HG03025 (cell line): ENCODE measurements around the gene PALD1.
"Not testable (repeated sequence)": the region's sequence is repeated elsewhere in the genome, so short reads cannot be mapped to it uniquely, and the experiment has no call there.

ENCODE experiments used
- ATAC-seq: cut with Tn5 transposase; IDR thresholded peaks from one replicate; pipeline ENCODE4 v1.9.1; 2021; ENCODE audit warnings: mild to moderate bottlenecking, moderate library complexity; ENCODE audit not compliant: unreplicated experiment, low FRiP score

The PALD1 gene

GRCh38 chr10:70599791-70600190 is 121.2 kb downstream of the PALD1 start:
- no peak for ATAC-seq

DNA sequence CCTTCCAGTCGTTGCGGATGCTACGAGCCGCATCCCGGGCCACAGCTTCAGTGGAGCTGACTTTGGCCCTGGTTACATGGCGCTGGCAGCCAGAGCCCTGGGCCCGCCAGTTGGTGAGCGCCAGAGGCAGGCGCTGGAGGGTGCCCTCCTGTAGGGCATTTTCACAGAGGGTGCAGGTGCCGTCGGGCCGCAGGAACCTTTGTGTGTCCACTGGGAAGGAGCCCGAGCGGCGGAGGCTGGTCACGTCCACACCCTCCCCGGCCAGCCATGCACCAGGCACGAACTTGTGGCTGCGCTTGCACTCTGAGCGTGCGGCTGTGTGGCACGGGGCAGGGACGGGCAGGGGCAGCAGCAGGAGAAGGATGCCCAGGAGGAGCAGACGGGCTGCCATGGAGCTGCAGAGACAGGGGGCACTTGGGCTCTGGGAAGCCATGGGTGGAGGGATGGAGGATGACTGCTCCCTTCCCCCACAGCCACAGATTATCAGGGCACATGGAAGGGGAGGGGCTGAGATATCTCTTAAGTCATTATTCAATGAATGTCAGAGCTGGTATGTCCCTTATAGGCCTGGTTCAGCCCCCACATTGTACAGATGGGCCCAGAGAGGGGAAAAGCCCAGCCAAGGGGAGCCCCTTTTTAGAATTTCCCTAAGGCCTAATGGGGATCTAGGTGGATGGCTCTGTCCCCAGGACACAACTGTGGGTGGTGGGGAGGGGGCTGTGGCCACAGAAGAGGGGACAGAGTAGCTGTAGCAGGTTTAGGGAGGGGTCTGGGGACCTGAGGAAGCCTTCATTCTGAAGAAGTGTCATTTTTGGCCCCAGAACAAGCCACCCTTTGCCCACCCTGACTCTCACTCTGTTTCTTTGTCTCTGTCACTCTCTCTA is 122.2 kb downstream of the PALD1 start:
- no peak for ATAC-seq

GRCh38 chr10:70601746-70602145 is 123.2 kb downstream of the PALD1 start:
- ATAC-seq = no peak

- ATAC-seq = no peak
Observed at GRCh38 chr10:70602665-70603448, 124.3 kb downstream of the PALD1 start, which contains the start of gene PRF1. Gene PRF1, minus strand, starts transcription at chr10:70602741. Its CDS starts 1,839 bp downstream, at chr10:70600902.

DNA sequence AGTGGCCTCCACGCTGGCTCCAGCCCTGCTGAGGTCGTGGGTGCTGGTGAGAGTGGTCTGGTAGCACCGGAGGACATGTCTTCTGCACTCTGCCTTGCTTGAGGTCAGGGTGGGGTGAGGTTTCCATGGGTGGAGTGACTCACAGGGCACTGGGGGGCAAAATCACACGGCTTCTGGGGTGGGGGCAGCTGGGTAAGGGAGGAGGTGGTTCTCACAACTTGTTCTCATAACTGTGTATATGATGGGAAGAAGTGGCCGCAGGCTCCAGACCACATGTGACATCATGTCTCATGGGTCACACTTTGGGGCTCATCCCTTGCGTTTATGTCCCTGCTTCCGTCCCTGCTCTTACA is 124.9 kb downstream of the PALD1 start:
- ATAC-seq = no peak

DNA sequence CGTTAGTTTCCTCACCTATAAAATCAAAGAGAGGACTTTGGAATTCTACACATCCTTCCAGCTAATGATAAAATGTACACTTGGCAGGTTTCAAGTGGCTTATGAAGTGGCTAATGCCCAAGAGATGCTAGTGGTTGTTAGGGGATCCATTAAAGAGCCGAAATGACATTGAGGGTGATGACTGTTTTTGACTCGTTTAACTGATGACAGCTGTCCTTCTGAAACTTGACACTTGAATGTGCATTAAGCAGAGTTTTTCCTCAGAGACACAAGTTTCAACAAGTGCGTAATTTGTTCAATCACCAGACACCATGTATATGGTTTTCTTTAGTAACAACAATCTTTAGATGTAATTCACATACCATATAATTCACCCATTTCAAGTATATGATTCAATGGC is 125.5 kb downstream of the PALD1 start:
- ATAC-seq = no peak

GRCh38 chr10:70605161-70605560 is 126.6 kb downstream of the PALD1 start:
- no peak for ATAC-seq

DNA sequence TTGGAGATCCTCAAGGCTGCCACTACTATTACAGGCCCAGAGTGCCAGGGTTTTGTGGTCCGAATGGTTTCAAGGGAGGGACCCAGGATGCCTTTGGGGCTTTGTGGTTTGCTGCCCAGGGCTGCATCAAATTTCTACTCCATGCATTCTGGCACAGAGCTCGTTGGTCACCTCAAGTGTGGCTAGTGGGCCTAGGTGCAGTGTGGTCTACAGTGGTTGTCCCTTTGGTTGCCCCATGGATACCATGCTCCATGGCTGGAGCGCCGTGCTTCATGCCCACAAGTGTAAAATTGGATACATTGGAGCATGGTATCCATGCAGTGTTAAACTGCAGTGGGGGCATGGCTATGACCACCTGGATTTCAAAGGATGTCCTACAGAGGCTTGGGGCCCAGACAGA is 129.4 kb downstream of the PALD1 start:
- no peak for ATAC-seq

- ATAC-seq = no peak
Observed at GRCh38 chr10:70613941-70614340, 135.4 kb downstream of the PALD1 start.

DNA sequence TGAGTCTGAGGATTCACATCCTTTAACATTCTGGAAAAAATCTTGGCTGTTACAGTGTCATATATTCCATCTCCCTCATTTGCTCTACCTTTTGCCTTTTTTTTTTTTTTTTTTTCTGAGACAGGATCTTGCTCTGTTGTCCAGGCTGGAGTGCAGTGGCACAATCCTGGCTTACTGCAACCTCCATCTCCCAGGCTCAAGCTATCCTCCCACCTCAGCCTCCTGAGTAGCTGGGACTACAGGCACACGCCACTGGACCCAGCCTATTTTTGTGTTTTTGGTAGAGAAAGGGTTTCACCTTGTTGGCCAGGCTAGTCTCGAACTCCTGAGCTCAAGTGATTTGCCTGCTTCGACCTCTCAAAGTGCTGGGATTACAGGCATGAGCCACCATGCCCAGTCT is 135.8 kb downstream of the PALD1 start:
- not testable (repeated sequence) for ATAC-seq

DNA sequence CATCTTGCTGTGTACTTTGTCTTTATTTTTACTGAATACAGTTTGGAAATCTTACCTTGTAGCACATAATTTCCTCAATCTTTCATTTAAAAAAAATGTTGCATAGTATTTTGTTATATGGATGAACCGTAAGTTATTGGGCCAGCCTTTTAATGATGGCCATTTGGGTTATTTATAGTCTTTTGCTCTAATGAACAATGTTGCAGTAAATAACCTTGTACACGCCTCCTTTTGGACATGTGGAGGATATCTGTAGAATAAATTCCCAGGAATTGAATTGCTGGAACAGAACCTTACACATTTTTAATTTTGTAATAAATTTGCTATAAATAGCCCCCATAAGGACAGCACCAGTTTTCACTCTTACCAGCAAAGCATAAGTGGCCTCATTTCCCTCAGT is 136.6 kb downstream of the PALD1 start:
- no peak for ATAC-seq

- no peak for ATAC-seq
Observed at GRCh38 chr10:70615784-70616522, 137.4 kb downstream of the PALD1 start.

DNA sequence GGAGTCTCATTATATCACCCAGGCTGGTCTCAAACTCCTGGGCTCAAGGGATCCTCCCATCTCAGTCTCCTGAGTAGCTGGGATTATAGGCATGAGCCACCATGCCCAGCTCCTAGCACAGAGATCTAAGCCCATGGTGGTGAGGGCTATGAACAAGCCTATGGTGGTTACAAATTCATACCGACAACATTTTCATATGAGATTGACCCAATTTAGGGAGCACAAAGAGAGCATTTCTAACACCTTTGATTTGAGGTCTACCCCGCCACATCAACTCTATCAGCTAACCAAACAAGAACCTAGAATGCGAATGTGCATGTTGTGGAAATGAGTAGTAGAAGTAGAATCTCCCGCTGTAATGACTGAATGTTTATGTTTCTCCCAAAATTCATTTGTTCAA is 138.2 kb downstream of the PALD1 start:
- ATAC-seq = no peak
